Right atrium auricular region (tissue), 2 donors: ENCODE measurements around the gene ZNF90. TPM values are rescaled to one million over a fixed set of nuclear protein-coding genes. Genes with fewer than 3 reads are reported as not detected.
"Not testable (repeated sequence)": the region's sequence is repeated elsewhere in the genome, so short reads cannot be mapped to it uniquely, and the experiment has no call there.

Experiments used
- DNase-seq: peaks from one replicate; pipeline ENCODE4 v3.0.0-alpha.2; 2019; ENCODE audit warnings: low spot score
- H3K27ac ChIP-seq, 2 donors: fragments of 200-600 bp; sonication (generic); 1 replicate in 1 of 2; 2 replicates in 1 of 2; pipeline ENCODE4 v1.5.1; 2016 to 2019
- H3K27me3 ChIP-seq, 2 donors: fragments of 200-600 bp; sonication (generic); one replicate each; pipeline versions ENCODE4 v1.5.1 to v1.6.0; 2017 to 2019
- H3K36me3 ChIP-seq: fragments of 200-600 bp; sonication (generic); one replicate; pipeline ENCODE4 v1.5.1; 2016
- H3K4me1 ChIP-seq, 2 donors: fragments of 200-600 bp; sonication (generic); one replicate each; pipeline versions ENCODE4 v1.5.1 to v1.6.0; 2017 to 2019
- H3K4me3 ChIP-seq, 2 donors: fragments of 200-600 bp; sonication (generic); 1 replicate in 1 of 2; 2 replicates in 1 of 2; pipeline ENCODE4 v1.5.1; 2017 to 2019; ENCODE audit warnings: mild to moderate bottlenecking in 1 of 2, moderate library complexity in 1 of 2
- H3K9me3 ChIP-seq, 2 donors: fragments of 200-600 bp; sonication (generic); one replicate each; pipeline ENCODE4 v1.5.1; 2019
- total RNA-seq, 2 donors: library from RNA; depleted of rRNA; stranded (reverse); fragments of >200 nt; gene quantifications; one replicate each; pipeline ENCODE4 v1.1.0, GENCODE V29; 2016
- TF ChIP-seq, protein P1 (sequence below), 2 donors: fragments of 200-600 bp; sonication (generic); IDR thresholded peaks; one replicate each; pipeline ENCODE4 v1.5.1; 2019; ENCODE audit warnings: antibody characterized with exemption in 2 of 2

ZNF90 gene
- total RNA-seq, 2 donors from 2014 or later = 0.79 to 1.2 TPM

- no peaks in the 10 kb centered on the region for H3K9me3 ChIP-seq
- no peak overlapping the region for H3K4me3 ChIP-seq
- H3K27ac ChIP-seq = no peak overlapping the region
- H3K4me1 ChIP-seq = no peaks in the 10 kb centered on the region
- TF ChIP-seq, protein P1, sequence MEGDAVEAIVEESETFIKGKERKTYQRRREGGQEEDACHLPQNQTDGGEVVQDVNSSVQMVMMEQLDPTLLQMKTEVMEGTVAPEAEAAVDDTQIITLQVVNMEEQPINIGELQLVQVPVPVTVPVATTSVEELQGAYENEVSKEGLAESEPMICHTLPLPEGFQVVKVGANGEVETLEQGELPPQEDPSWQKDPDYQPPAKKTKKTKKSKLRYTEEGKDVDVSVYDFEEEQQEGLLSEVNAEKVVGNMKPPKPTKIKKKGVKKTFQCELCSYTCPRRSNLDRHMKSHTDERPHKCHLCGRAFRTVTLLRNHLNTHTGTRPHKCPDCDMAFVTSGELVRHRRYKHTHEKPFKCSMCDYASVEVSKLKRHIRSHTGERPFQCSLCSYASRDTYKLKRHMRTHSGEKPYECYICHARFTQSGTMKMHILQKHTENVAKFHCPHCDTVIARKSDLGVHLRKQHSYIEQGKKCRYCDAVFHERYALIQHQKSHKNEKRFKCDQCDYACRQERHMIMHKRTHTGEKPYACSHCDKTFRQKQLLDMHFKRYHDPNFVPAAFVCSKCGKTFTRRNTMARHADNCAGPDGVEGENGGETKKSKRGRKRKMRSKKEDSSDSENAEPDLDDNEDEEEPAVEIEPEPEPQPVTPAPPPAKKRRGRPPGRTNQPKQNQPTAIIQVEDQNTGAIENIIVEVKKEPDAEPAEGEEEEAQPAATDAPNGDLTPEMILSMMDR (IDR thresholded peaks at IDR 0.05) = no peak
- DNase-seq = no peak
- no peaks in the 10 kb centered on the region for H3K36me3 ChIP-seq
- no peaks in the 10 kb centered on the region for H3K27me3 ChIP-seq
Observed at GRCh38 chr19:20067943-20068342, 9.9 kb upstream of the ZNF90 start.

GRCh38 chr19:20068559-20068958 is 9.2 kb upstream of the ZNF90 start:
- not testable (repeated sequence) for H3K9me3 ChIP-seq, H3K4me1 ChIP-seq, H3K27me3 ChIP-seq, DNase-seq, H3K27ac ChIP-seq, H3K36me3 ChIP-seq, H3K4me3 ChIP-seq

GRCh38 chr19:20070691-20071090 is 7.1 kb upstream of the ZNF90 start:
- H3K27me3 ChIP-seq = no peaks in the 10 kb centered on the region
- H3K27ac ChIP-seq = no peak overlapping the region
- no peak overlapping the region for H3K4me3 ChIP-seq
- H3K36me3 ChIP-seq = no peaks in the 10 kb centered on the region
- H3K4me1 ChIP-seq = no peaks in the 10 kb centered on the region
- no peak for DNase-seq
- no peaks in the 10 kb centered on the region for H3K9me3 ChIP-seq
- TF ChIP-seq, protein P1 (IDR thresholded peaks at IDR 0.05) = no peak

GRCh38 chr19:20072936-20073335 is 4.9 kb upstream of the ZNF90 start:
- Histone ChIP-seq H3K4me3 (no peak overlapping the region), H3K27ac (no peak overlapping the region), H3K4me1 (no peaks in the 10 kb centered on the region), H3K27me3 (no peaks in the 10 kb centered on the region), H3K9me3 (no peaks in the 10 kb centered on the region), H3K36me3 (no peaks in the 10 kb centered on the region)
- TF ChIP-seq, protein P1 (IDR thresholded peaks at IDR 0.05) = no peak
- DNase-seq = no peak

- Histone ChIP-seq H3K36me3 (no peaks in the 10 kb centered on the region), H3K4me3 (peak overlapping the region; percentile 42 to 65), H3K4me1 (no peaks in the 10 kb centered on the region), H3K27ac (peak overlapping the region; percentile 17 to 60), H3K27me3 (no peaks in the 10 kb centered on the region), H3K9me3 (no peaks in the 10 kb centered on the region)
- TF ChIP-seq, protein P1 (IDR thresholded peaks at IDR 0.05) = no peak
- no peak for DNase-seq
Observed at GRCh38 chr19:20078581-20079031, 806 bp downstream of the ZNF90 start.

- no peaks in the 10 kb centered on the region for H3K4me1 ChIP-seq
- DNase-seq = no peak
- TF ChIP-seq, protein P1 (IDR thresholded peaks at IDR 0.05) = no peak
- no peak overlapping the region for H3K4me3 ChIP-seq
- no peaks in the 10 kb centered on the region for H3K27me3 ChIP-seq
- no peaks in the 10 kb centered on the region for H3K9me3 ChIP-seq
- H3K27ac ChIP-seq = no peak overlapping the region
- no peaks in the 10 kb centered on the region for H3K36me3 ChIP-seq
Observed at GRCh38 chr19:20079476-20079875, 1.7 kb downstream of the ZNF90 start.
